Chondrocyte (in vitro differentiated cells): ENCODE data around the gene EFL1. TPM values are rescaled to one million over a fixed set of nuclear protein-coding genes. Genes with fewer than 3 reads are reported as not detected.
"Not testable (repeated sequence)": the region's sequence is repeated elsewhere in the genome, so short reads cannot be mapped to it uniquely, and the experiment has no call there.

ENCODE experiments used
- DNase-seq: peaks from one replicate; pipeline ENCODE4 v3.0.0; 2021; ENCODE audit warnings: mixed read lengths, low spot score
- H3K27ac Mint-ChIP-seq: one replicate; pipeline ENCODE4 v1.8.0; 2021; ENCODE audit warnings: mild to moderate bottlenecking, moderate library complexity, mixed read lengths; ENCODE audit not compliant: unreplicated experiment
- H3K27me3 Mint-ChIP-seq: 2 replicates; pipeline ENCODE4 v1.8.0; 2021; ENCODE audit warnings: low read depth, mixed read lengths
- H3K36me3 Mint-ChIP-seq: 2 replicates; pipeline ENCODE4 v1.8.0; 2021; ENCODE audit warnings: low read depth, mixed read lengths
- H3K4me1 Mint-ChIP-seq: 2 replicates; pipeline ENCODE4 v1.8.0; 2021; ENCODE audit warnings: low read depth, mild to moderate bottlenecking, mixed read lengths
- H3K4me3 Mint-ChIP-seq: one replicate; pipeline ENCODE4 v1.8.0; 2021; ENCODE audit warnings: mild to moderate bottlenecking, moderate library complexity, mixed read lengths; ENCODE audit not compliant: unreplicated experiment
- H3K9me3 Mint-ChIP-seq: 2 replicates; pipeline ENCODE4 v1.8.0; 2021; ENCODE audit warnings: low read depth, mixed read lengths
- total RNA-seq: library from RNA; stranded (reverse); gene quantifications from 3 replicates; pipeline ENCODE4 v1.2.1, GENCODE V29; 2021
- TF ChIP-seq, protein P1 (sequence below): fragments of 200-600 bp; sonication (generic); IDR thresholded peaks from 2 replicates; pipeline ENCODE4 v1.5.0; 2021; ENCODE audit warnings: antibody characterized with exemption, mild to moderate bottlenecking, moderate library complexity

Gene EFL1
- total RNA-seq, 1 donor from 2014 or later: 16.6 TPM

- Mint-ChIP-seq H3K27ac (no peak overlapping the region), H3K36me3 (peaks cover 3% of the 10 kb centered on the region), H3K4me3 (no peak overlapping the region), H3K27me3 (no peaks in the 10 kb centered on the region), H3K4me1 (peaks cover 12% of the 10 kb centered on the region), H3K9me3 (peaks cover 4% of the 10 kb centered on the region)
- no peak for DNase-seq
- TF ChIP-seq, protein P1, sequence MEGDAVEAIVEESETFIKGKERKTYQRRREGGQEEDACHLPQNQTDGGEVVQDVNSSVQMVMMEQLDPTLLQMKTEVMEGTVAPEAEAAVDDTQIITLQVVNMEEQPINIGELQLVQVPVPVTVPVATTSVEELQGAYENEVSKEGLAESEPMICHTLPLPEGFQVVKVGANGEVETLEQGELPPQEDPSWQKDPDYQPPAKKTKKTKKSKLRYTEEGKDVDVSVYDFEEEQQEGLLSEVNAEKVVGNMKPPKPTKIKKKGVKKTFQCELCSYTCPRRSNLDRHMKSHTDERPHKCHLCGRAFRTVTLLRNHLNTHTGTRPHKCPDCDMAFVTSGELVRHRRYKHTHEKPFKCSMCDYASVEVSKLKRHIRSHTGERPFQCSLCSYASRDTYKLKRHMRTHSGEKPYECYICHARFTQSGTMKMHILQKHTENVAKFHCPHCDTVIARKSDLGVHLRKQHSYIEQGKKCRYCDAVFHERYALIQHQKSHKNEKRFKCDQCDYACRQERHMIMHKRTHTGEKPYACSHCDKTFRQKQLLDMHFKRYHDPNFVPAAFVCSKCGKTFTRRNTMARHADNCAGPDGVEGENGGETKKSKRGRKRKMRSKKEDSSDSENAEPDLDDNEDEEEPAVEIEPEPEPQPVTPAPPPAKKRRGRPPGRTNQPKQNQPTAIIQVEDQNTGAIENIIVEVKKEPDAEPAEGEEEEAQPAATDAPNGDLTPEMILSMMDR: no peak
These were observed 43.1 kb upstream of the EFL1 start for GRCh38 chr15:82305621-82306048.

DNA sequence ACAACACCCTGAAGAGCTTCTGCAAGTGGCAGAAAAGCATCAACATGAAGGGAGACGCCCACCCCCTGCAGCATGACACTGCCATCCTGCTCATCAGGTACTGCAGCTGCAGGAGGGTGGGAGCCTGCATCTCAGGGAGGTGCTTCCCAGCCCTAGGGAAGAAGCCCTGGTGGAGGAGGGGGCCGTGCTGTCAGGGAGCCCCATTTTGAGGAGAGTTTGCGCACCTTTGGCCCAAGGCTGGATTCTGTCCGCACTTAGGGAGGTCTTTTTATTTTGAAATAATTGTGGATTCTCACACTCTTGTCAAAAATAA, 42.2 kb upstream of the EFL1 start:
- TF ChIP-seq, protein P1: no peak
- DNase-seq: no peak
- H3K4me3 Mint-ChIP-seq: no peak overlapping the region
- H3K9me3 Mint-ChIP-seq: no peaks in the 10 kb centered on the region
- no peak overlapping the region for H3K27ac Mint-ChIP-seq
- no peaks in the 10 kb centered on the region for H3K36me3 Mint-ChIP-seq
- no peaks in the 10 kb centered on the region for H3K27me3 Mint-ChIP-seq
- peaks cover 17% of the 10 kb centered on the region for H3K4me1 Mint-ChIP-seq

- no peaks in the 10 kb centered on the region for H3K27me3 Mint-ChIP-seq
These were observed 41.6 kb upstream of the EFL1 start for GRCh38 chr15:82303956-82304777.

GRCh38 chr15:82301296-82302016, 38.9 kb upstream of the EFL1 start:
- DNase-seq: no peak
- H3K27ac Mint-ChIP-seq: no peak overlapping the region
- H3K36me3 Mint-ChIP-seq: no peaks in the 10 kb centered on the region
- H3K9me3 Mint-ChIP-seq: no peaks in the 10 kb centered on the region
- TF ChIP-seq, protein P1: no peak
- no peak overlapping the region for H3K4me3 Mint-ChIP-seq
- no peaks in the 10 kb centered on the region for H3K27me3 Mint-ChIP-seq
- H3K4me1 Mint-ChIP-seq: peaks cover 17% of the 10 kb centered on the region

More at GRCh38 chr15:82303956-82304777, 41.6 kb upstream of the EFL1 start:
- TF ChIP-seq, protein P1: no peak
- Mint-ChIP-seq H3K4me1 (peaks cover 17% of the 10 kb centered on the region), H3K9me3 (no peaks in the 10 kb centered on the region), H3K36me3 (no peaks in the 10 kb centered on the region), H3K4me3 (no peak overlapping the region), H3K27ac (no peak overlapping the region)
- DNase-seq: no peak

GRCh38 chr15:82300883-82301282, 38.3 kb upstream of the EFL1 start:
- TF ChIP-seq, protein P1: no peak
- H3K4me3 Mint-ChIP-seq: no peak overlapping the region
- no peak for DNase-seq
- H3K9me3 Mint-ChIP-seq: no peaks in the 10 kb centered on the region
- H3K4me1 Mint-ChIP-seq: peaks cover 17% of the 10 kb centered on the region
- peak overlapping the region; percentile 83 for H3K27ac Mint-ChIP-seq
- no peaks in the 10 kb centered on the region for H3K27me3 Mint-ChIP-seq
- H3K36me3 Mint-ChIP-seq: no peaks in the 10 kb centered on the region

DNA sequence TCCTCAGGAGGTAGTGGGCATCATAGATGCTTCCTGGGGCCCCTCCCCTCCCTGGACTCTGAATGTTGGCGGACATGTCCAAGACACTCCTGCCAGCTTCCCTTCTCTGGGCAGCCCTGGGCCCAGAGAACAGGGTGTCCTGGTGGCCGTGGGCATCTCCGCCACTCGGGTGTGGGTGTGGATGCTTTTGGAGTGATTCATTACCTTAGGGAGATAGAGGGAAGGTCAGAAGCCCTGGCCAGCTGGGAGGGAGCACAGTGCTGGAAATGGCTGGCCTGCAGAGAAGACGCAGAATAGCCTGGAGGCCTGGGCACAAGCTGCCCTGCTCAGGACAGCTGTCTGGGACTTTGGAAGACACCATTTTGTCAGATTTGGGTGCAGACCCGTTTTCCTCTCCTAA, 37.8 kb upstream of the EFL1 start:
- Mint-ChIP-seq H3K4me1 (peaks cover 17% of the 10 kb centered on the region), H3K27ac (peak overlapping the region; percentile 83)
- H3K27me3 Mint-ChIP-seq, DNase-seq, H3K9me3 Mint-ChIP-seq, H3K36me3 Mint-ChIP-seq, H3K4me3 Mint-ChIP-seq: not testable (repeated sequence)

DNA sequence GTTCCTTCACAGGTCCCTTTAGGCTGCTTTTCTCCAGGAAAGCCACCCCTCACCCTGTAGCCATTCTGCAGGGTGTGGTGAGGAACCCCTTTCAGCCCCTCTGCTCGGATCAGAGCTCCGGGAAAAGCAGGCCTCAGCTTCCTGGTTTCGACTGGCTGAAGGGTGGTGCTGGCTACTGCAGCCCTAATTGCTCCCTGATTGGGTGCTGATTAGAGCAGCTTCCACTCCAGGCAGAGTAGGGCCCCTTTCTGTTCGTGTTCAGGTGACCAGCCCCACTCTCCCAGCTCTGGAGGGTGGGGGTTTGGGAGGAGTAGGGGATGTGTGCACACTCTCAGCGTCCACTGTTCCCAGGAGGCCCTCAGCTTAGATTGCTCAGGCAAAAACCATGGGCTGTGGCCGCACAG, 37.0 kb upstream of the EFL1 start:
- not testable (repeated sequence) for H3K9me3 Mint-ChIP-seq, H3K27me3 Mint-ChIP-seq, DNase-seq, H3K36me3 Mint-ChIP-seq, H3K4me3 Mint-ChIP-seq, H3K27ac Mint-ChIP-seq
- peaks cover 17% of the 10 kb centered on the region for H3K4me1 Mint-ChIP-seq
